ENCODE results near the gene GLIS1. TPM values are rescaled to one million over a fixed set of nuclear protein-coding genes. Genes with fewer than 3 reads are reported as not detected.

GLIS1 gene
- total and polyA plus RNA-seq, 11 donors: 0.06 to 0.35 (median 0.13) TPM; not detected in 6

GRCh38 chr1:53552146-53552861, 186.7 kb downstream of the GLIS1 start:
- no peak for TF ChIP-seq POLR2A (IDR thresholded peaks at IDR 0.05)
- no peak for TF ChIP-seq CTCF (IDR thresholded peaks at IDR 0.05)
- intact Hi-C loops (cut with DNase I): no loop called here
- 55 to 70% (median 66%) methylated on average over 10 of the region's 10 CpGs for WGBS, 4 donors
- Histone ChIP-seq H3K4me3 (no peak overlapping the region), H3K27me3 (peaks cover 0 to 4% (median 0%) of the 10 kb centered on the region in 9 donors), H3K9me3 (no peaks in the 10 kb centered on the region), H3K27ac (no peak overlapping the region), H3K4me1 (peaks cover 0 to 4% (median 0%) of the 10 kb centered on the region in 12 donors), H3K36me3 (no peaks in the 10 kb centered on the region)
- DNase-seq: peak in 2 of 5 donors; percentile 11 to 30
- ATAC-seq: no peak

- ATAC-seq: no peak
- DNase-seq: peak in 1 of 5 donors; percentile 7
- peaks cover 0 to 4% (median 0%) of the 10 kb centered on the region in 9 donors for H3K27me3 ChIP-seq
- intact Hi-C loops (cut with DNase I): no loop called here
- H3K36me3 ChIP-seq: no peaks in the 10 kb centered on the region
- H3K9me3 ChIP-seq: no peaks in the 10 kb centered on the region
- H3K4me3 ChIP-seq: no peak overlapping the region
- no peak overlapping the region for H3K27ac ChIP-seq
- peaks cover 0 to 4% (median 0%) of the 10 kb centered on the region in 12 donors for H3K4me1 ChIP-seq
- no peak for TF ChIP-seq POLR2A (IDR thresholded peaks at IDR 0.05)
- no peak for TF ChIP-seq CTCF (IDR thresholded peaks at IDR 0.05)
- WGBS, 4 donors: 81 to 93% (median 84%) methylated on average over 6 to 8 of the region's 8 CpGs
Observed at GRCh38 chr1:53551428-53551995, 187.5 kb downstream of the GLIS1 start.

GRCh38 chr1:53550201-53550741, 188.7 kb downstream of the GLIS1 start:
- TF ChIP-seq POLR2A (IDR thresholded peaks at IDR 0.05): no peak
- TF ChIP-seq CTCF (IDR thresholded peaks at IDR 0.05): no peak
- H3K27me3 ChIP-seq: peaks cover 0 to 5% (median 0%) of the 10 kb centered on the region in 9 donors
- H3K36me3 ChIP-seq: no peaks in the 10 kb centered on the region
- no peak overlapping the region for H3K27ac ChIP-seq
- H3K4me3 ChIP-seq: no peak overlapping the region
- intact Hi-C loops (cut with DNase I): no loop called here
- peak in 2 of 5 donors; percentile 12 to 13 for DNase-seq
- peak in 2 of 4 donors; percentile 18 to 22 for ATAC-seq
- 65 to 82% (median 72%) methylated on average over 7 of the region's 7 CpGs for WGBS, 4 donors
- H3K9me3 ChIP-seq: no peaks in the 10 kb centered on the region
- peaks cover 0 to 4% (median 0%) of the 10 kb centered on the region in 12 donors for H3K4me1 ChIP-seq

GRCh38 chr1:53549781-53550180, 189.2 kb downstream of the GLIS1 start:
- no peaks in the 10 kb centered on the region for H3K9me3 ChIP-seq
- intact Hi-C loops (cut with DNase I): no loop called here
- peaks cover 0 to 10% (median 0%) of the 10 kb centered on the region in 9 donors for H3K27me3 ChIP-seq
- no peak overlapping the region for H3K27ac ChIP-seq
- peaks cover 0 to 4% (median 0%) of the 10 kb centered on the region in 12 donors for H3K4me1 ChIP-seq
- TF ChIP-seq CTCF (IDR thresholded peaks at IDR 0.05) (no peak), POLR2A (IDR thresholded peaks at IDR 0.05) (no peak)
- no peaks in the 10 kb centered on the region for H3K36me3 ChIP-seq
- ATAC-seq (no peak), DNase-seq (peak in 2 of 5 donors; percentile 6 to 28)
- no peak overlapping the region for H3K4me3 ChIP-seq
- WGBS, 4 donors: 81 to 90% (median 86%) methylated on average over 3 of the region's 3 CpGs

Measured in heart left ventricle (tissue), 16 donors.